Measurements from ENCODE around the gene TMCO1.

Gene TMCO1

GRCh38 chr1:165678509-165678908 lies 90.2 kb downstream of the TMCO1 start:
- no peaks in the 10 kb centered on the region for H3K27me3 ChIP-seq (ENCODE audit: insufficient read depth, low read depth, severe bottlenecking)
- no peak for TF ChIP-seq CTCF (IDR thresholded peaks at IDR 0.05; ENCODE audit: low read depth, low read length)
- no peak overlapping the region for H3K4me3 ChIP-seq (ENCODE audit: low read depth, low read length)
- DNase-seq: no peak
- H3K9me3 ChIP-seq (ENCODE audit: severe bottlenecking): no peaks in the 10 kb centered on the region
- no peak overlapping the region for H3K27ac ChIP-seq
- peaks cover 78% of the 10 kb centered on the region for H3K36me3 ChIP-seq

Measured in WERI-Rb-1 (cell line).